Thyroid gland (tissue), 4 donors: Measurements from ENCODE around the gene GLYR1.

Experiments used
- CTCF ChIP-seq, 6 experiments: fragments of 200-600 bp in 3 of 6; fragments of 450-650 bp in 3 of 6; sonication (generic) in 3 of 6; IDR thresholded peaks; one replicate each; pipeline ENCODE4 v1.5.1; 2016 to 2019; ENCODE audit warnings: antibody characterized with exemption in 6 of 6, mild to moderate bottlenecking in 2 of 6, inconsistent platforms in 1 of 6, moderate library complexity in 1 of 6
- POLR2A ChIP-seq, 2 donors: fragments of 450-650 bp; IDR thresholded peaks; one replicate each; pipeline ENCODE4 v1.6.1; 2017; ENCODE audit warnings: antibody characterized with exemption in 2 of 2, mild to moderate bottlenecking in 2 of 2, moderate library complexity in 1 of 2

- TF ChIP-seq CTCF (IDR thresholded peaks at IDR 0.05), result no peak
- no peak for TF ChIP-seq POLR2A (IDR thresholded peaks at IDR 0.05)
Measured at GRCh38 chr16:4754865-4755264, 92.2 kb downstream of the GLYR1 start.
